ENCODE data around the gene MAP7.
"Not testable (repeated sequence)": the region's sequence is repeated elsewhere in the genome, so short reads cannot be mapped to it uniquely, and the experiment has no call there.

The MAP7 gene

DNA sequence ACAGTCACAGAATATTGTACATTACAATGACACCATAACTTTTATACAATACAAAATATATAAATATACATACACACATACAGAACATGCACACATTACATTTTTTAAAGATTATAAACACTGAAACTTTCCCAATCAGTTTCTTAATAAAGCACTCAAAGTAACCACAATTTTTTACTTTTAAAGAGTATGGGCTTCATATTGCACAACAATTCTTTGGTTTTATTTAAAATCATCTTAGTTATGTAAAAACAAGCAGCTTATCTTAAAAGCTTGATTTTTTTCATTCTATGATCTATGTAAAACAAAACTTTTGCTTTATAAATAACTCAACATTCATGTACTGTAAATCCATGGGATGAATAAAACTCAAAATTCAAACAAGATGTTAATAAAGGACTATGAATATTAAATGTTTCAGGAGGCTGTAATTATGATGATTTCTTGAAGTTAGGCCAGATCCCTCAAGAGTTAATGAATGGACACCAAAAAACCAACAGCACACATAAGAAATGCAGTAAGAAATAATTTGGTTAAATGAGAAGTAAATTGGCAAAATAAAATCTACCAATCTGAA is 167.5 kb downstream of the MAP7 start:
- DNase-seq: no peak
- in situ Hi-C loops (cut with HindIII; ENCODE audit: low pct_ligation_motif_present, low pct_unique_long_range_greater_than_20kb, low sequenced_read_pairs): no loop called here

DNA sequence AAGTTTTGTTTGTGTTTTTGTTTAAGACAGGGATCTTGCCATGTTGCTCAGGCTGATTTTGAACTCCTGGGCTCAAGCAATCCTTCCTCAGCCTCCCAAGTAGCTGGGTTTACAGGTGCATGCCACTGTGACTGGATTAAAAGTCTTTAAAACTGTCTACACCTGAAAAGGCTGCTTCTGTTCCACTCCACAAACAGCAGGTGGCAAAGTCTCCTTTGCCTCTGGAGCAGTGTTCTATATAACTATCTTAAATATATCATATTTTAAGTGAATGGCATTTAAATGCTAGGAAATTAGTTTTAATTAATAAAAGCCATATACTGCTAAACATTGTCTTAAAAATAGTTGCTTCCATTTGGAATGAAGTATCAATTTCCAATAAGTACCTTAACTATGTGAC is 171.3 kb downstream of the MAP7 start:
- in situ Hi-C loops (cut with HindIII; ENCODE audit: low pct_ligation_motif_present, low pct_unique_long_range_greater_than_20kb, low sequenced_read_pairs): no loop called here
- peak; percentile 11 for DNase-seq

DNA sequence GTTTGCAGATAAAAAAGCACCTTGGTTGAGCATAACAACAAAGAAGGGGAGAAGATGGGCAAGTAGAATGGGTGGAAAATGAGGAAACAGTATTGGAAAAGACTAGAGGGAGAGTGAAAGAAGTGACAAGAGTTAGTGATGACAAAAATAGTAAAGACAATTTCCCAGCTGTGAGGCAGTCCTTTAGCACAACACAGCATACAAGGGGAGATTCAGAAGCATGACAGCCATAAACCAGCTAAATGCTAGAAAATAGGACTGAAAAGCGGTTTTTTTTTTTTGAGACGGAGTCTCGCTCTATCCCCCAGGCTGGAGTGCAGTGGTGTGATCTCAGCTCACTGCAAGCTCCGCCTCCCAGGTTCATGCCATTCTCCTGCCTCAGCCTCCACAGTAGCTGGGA is 174.4 kb downstream of the MAP7 start:
- in situ Hi-C loops (cut with HindIII; ENCODE audit: low pct_ligation_motif_present, low pct_unique_long_range_greater_than_20kb, low sequenced_read_pairs); DNase-seq: not testable (repeated sequence)

DNA sequence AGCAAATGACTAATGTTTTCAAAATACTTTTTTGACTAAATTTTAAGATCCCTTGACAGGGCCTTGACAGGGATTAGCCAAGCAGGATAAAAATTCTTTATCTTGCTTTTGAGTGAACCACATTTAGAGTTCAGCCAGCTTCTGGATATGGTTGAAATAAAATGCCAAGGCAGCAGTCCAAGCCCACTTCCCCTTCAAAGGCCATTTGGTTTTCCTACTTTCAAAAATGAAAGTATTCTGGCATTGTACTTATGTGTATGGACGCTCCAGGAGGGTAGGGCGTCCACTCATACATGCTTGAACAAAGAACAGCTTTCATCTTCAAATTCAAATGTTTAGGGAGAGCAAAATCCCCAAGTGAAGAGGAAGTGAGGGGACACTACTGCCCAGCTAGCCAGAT is 178.3 kb downstream of the MAP7 start:
- DNase-seq: no peak
- in situ Hi-C loops (cut with HindIII; ENCODE audit: low pct_ligation_motif_present, low pct_unique_long_range_greater_than_20kb, low sequenced_read_pairs): no loop called here

DNA sequence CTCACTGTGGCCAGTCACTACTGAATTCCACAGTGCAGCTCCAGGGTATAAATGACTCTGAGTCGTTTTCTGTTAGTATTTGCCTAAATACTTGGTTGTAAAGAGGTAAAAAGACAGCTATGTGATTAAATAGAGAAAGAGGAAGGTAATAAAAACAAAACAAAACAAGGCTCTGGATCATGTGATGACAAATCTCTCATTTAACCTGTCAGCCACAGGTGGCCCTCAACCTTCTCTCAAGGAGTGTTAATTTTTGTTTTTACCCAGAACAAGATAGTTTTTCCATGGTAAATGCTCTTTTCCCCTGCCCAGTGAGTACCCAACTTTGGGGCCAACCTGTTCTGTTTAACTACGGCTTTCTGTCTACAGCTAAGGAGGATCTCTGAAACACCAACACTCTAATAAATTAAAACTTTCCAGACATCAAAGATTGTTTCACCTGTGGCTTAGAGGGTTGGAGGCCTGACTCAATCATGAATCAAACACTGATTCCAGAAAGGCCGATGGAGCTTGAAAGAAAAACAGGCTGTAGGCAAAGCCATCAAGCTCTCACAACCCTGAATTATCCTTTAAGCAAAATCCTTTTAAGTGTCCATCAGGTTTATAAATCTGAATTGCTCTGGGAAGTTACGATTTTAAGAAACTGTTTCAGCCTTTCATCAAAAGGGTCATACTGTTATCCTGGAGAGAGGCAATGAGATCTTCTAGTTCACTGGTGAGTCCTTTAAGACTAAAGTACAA is 179.1 kb downstream of the MAP7 start:
- DNase-seq: no peak
- in situ Hi-C loops (cut with HindIII; ENCODE audit: low pct_ligation_motif_present, low pct_unique_long_range_greater_than_20kb, low sequenced_read_pairs): no loop called here

DNA sequence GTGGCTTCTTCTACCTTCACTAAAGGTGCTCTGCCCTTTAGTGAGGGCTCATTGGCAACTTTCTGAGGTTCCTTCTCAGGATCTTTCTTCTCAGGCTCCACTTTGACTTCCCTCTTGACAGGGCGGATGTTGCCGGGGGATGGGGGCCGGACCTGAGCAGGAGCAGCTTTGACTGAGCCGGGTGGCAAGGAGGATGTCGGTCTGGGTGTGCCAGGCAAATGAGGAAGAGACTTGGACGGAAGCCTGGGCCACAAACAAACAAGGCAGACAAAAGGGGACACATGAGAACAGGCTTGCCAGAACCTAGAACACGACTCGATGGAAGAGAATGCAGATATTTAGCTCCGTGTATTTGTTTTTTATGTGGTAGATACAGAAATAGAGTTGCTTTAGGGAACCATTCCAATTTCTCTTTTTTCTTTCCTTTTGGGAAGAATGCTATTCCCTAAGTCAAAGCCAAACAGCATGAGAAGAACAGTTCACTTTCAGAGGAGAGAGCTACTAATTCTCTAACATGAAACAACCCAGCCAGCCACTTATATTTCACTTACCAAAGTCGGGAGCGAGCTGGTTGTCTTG is 184.4 kb downstream of the MAP7 start:
- no peak for DNase-seq
- in situ Hi-C loops (cut with HindIII; ENCODE audit: low pct_ligation_motif_present, low pct_unique_long_range_greater_than_20kb, low sequenced_read_pairs): no loop called here

DNA sequence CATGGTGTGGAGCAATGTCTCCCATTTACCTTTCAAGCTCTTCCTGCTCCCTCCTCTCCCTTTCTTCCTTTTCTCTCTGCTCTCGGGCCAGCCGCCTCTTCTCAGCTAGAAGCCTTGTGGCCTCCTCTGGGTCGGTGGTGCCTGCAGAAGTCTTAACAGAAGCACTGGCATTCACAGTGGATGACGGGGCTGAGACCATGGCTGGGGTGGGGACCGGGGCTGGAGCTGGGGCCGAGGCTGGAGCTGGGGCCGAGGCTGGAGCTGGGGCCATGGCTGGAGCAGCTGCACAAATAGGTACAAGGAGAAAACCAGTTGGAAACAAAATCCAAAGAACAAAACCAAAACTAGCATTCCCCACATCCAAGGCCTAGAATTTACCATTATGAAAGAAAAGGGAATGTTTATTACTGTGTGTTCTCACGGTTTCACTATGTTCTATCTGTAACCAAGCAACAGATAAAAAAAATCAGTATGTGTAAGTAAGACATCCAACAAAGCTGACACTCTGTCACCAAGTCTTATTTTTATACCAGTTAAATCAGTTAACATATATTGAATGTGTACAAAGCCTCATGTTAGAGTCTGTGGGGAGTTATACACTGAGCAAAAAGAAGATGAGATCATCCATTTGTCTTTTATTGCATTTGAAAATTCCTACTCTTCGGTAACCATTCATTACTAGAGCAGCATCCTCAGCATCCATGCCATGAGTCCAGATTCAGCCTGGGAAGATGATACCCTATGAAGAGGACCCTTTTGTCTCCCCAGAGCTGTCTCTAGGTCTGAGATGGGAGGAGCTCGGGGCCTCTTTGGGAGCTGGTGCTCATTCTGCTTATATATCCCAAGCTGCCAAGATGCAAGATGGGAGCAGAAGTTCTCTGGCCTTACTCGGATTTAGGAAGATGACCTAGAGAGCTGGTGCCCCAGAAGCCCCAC is 187.5 kb downstream of the MAP7 start:
- DNase-seq: no peak
- in situ Hi-C loops (cut with HindIII; ENCODE audit: low pct_ligation_motif_present, low pct_unique_long_range_greater_than_20kb, low sequenced_read_pairs): no loop called here

DNA sequence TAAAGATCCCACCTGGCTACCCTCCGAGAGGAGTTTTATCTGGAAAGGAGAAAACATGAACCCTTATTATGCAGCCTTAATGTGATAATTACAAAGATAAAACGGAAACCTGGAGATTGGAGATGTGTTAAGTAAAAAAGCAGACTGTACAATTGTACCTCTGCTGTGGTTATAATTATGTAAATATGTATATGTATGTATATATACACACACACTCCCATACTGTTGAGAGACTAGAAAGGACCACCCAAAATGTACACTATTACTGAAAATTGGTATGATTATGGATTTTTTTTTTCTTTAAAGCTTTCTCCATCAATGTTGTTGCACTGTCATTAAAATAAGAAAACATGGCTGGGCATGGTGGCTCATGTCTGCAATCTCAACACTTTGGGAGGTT is 188.4 kb downstream of the MAP7 start:
- in situ Hi-C loops (cut with HindIII; ENCODE audit: low pct_ligation_motif_present, low pct_unique_long_range_greater_than_20kb, low sequenced_read_pairs): no loop called here
- no peak for DNase-seq

DNA sequence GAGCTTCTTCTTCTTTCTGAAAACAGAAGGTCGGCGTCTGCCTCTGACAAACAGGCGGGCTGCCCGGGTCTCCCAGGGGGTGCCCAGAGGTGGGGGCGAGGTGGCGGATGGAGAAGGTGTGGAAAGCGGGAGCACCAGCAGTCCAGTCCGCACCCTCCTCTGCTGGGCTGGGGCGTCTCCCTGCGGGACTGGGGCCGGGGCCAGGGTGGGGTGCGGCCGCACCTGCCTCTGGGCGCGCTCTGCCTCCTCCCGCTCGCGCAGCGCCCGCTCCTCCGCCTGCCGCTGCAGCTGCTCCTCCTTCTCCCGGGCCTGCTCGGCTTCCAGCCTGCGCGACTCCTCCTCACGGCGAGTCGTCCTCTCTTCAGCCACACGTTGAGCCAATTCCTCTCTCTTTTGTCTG is 189.4 kb downstream of the MAP7 start:
- no peak for DNase-seq
- in situ Hi-C loops (cut with HindIII; ENCODE audit: low pct_ligation_motif_present, low pct_unique_long_range_greater_than_20kb, low sequenced_read_pairs): no loop called here

DNA sequence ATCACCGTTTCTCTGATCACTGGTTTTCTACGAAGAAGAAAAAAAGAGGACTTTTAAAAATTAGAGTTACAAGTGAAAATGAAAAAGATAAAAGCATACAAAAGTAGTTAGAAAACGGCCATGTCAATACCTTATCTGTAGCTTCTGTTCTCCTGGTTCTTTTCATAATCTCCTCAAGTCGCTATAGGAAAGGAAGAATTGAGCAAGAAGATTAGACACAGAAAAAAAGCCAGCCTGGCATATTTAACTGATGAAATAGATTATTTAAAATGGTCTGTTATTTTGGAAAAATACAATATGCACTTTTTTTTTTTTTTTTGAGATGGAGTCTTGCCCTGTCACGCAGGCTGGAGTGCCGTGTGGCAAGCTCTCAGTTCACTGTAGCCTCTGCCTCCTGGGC is 190.4 kb downstream of the MAP7 start:
- in situ Hi-C loops (cut with HindIII; ENCODE audit: low pct_ligation_motif_present, low pct_unique_long_range_greater_than_20kb, low sequenced_read_pairs): no loop called here

DNA sequence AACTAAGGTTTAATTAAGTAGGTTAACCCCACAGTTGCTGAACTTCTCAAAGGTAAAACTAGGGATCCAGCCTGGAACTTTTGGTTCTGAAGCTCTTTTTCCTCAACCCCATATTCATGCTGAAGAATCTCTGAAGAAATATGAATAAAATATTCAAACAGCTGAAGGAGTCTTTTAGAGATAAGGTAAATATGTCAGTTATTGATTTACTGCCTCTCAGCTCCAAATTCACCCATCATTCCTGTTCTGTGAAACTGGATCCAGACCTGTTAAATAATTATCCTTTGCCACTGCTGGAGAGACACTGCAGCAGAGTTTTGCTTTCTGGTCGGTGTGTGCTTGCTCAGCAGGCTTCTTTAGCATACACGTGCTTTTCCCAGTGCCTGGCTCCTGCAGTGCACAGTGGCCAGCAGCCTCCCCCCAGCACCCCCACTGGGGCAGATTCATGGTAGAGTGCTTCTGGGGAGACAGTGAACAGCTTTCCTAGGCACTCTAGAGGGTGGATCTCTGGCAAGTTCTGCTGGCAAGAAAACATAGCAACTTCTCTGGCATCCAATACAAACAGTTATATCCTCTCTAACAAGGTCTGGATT is 198.6 kb downstream of the MAP7 start:
- DNase-seq: no peak
- in situ Hi-C loops (cut with HindIII; ENCODE audit: low pct_ligation_motif_present, low pct_unique_long_range_greater_than_20kb, low sequenced_read_pairs): no loop called here

More for the DNA sequence above, 190.4 kb downstream of the MAP7 start:
- no peak for DNase-seq

DNA sequence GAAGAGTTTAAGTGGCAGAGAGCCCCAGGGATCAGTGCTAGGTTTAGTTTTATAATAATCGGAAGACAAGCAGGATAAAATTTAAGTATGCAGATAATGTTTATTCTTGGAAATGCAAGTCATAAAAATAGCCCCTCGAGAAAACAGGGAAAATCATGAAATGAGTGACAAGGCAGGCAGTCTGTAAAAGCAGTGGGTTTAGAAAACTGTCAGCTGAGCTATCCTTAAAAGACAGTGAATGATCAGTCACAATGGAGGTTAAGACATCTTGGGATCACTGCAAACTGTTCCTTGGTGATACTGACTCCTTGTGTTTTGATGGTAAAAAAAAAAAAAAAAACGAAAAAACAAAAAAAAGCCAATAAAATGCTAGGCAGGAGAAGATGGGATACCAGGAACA is 199.3 kb downstream of the MAP7 start:
- no peak for DNase-seq
- in situ Hi-C loops (cut with HindIII; ENCODE audit: low pct_ligation_motif_present, low pct_unique_long_range_greater_than_20kb, low sequenced_read_pairs): no loop called here

DNA sequence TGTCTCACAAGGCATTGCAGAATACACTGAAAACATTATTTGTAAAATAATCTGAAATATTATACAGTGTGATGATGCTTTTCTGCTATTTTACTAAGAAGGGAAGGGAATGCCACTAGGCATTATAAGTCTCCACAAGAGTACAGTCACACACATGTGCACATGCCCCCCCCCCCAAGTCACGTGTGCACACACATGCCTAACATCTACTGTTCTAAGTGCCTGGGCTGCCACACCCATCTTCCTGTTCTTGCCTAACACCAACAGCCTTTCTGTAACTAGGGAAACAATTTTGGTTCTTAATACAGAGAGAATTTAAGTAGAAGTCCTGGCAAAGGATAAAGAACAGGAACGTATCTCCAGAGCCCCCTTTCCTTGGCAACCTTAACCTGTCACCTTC is 202.4 kb downstream of the MAP7 start:
- DNase-seq: no peak
- in situ Hi-C loops (cut with HindIII; ENCODE audit: low pct_ligation_motif_present, low pct_unique_long_range_greater_than_20kb, low sequenced_read_pairs): no loop called here

DNA sequence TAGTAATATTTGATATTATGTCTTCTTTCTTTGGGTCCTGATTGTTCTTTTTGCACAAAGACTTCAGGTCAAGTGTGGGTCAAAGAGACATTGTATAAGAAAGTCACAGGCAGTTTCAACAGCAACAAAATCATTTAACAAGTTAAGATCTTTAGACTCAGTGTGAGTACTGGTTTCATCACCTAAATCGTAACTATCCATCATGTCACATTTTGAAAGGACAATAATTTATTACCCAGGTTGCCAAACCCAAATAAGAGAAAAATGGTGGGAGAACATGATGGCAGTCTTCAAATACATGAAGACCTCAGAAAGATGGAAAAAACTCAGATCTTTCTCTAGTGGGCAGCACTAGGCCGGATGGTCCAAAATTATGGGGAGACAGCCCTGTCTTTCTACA is 205.1 kb downstream of the MAP7 start:
- in situ Hi-C loops (cut with HindIII; ENCODE audit: low pct_ligation_motif_present, low pct_unique_long_range_greater_than_20kb, low sequenced_read_pairs): no loop called here
- DNase-seq: no peak

DNA sequence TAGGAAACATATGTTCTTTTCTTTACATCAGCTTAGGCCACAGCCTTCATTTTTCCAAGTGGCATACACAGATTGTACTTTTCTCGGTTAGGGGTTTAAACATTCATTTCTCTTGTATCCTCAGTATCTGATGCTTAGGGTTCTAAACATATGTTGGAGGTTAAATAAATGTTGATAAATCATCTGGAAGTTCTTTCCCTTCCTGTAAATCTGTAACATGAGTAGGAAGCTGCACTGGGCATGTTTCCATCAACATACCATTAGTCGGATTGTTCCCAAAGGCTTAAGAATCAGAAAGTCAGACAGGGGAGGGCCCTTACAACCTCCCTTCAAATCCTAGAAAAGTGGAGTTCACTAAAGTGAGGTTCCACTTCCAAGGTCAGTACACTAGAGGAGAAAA is 205.8 kb downstream of the MAP7 start:
- in situ Hi-C loops (cut with HindIII; ENCODE audit: low pct_ligation_motif_present, low pct_unique_long_range_greater_than_20kb, low sequenced_read_pairs): no loop called here
- no peak for DNase-seq

DNA sequence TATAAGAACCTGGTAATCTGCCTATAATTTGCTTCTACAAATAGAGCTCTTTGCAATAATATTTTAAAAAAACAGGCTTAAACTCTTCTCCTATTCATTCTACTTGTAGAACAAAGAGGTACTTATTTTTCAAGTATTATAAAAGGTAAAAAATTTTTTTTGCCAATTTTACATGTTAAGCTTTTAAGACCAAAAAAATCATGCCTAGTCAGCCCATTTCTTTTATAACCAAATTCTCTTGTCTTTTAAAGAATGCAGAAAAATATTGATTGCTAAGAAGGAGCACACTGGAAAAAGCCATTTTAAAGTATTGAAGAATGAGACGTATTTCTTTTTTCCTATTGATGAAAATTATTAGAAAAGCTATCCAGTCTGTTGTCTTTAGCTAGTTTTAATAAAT is 206.5 kb downstream of the MAP7 start:
- DNase-seq: no peak
- in situ Hi-C loops (cut with HindIII; ENCODE audit: low pct_ligation_motif_present, low pct_unique_long_range_greater_than_20kb, low sequenced_read_pairs): no loop called here

DNA sequence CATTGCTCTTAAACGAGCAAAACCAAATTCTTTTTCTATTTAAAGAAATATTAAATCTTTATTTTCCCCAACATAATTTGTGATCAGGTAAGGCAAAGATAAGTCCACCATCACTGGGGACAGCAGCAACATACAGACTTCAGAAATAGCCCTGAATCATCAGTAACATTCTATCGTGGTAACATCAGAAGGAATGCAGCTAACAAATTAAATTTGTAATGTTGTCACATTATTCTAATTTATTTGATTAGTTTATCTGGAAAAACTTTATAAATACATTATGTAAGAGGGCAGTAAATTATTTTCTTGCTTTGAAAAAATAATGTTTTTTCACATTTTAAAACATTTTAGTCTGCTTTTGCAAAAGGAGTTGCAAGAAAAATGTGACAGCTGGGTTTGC is 206.9 kb downstream of the MAP7 start:
- in situ Hi-C loops (cut with HindIII; ENCODE audit: low pct_ligation_motif_present, low pct_unique_long_range_greater_than_20kb, low sequenced_read_pairs): no loop called here

DNA sequence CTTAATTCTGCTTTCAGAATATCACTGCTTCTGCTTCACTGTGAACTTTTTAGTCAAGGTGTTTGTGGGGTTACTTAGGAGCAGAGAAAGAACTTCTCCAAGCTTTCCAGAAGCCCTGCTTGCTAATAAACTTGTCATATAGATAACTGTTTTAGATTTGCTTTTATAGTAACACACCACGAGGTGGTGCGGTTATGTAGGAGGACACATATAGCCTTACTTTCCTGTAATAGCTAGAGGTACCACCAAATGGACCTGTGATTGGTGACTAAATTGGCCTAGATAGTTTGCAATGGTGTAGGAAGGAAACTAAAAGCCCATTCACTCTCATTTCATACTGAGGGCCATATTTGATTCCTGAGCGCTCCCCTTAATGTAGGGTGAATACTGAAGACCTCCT is 208.3 kb downstream of the MAP7 start:
- in situ Hi-C loops (cut with HindIII; ENCODE audit: low pct_ligation_motif_present, low pct_unique_long_range_greater_than_20kb, low sequenced_read_pairs): no loop called here
- no peak for DNase-seq

More for the DNA sequence above, 206.9 kb downstream of the MAP7 start:
- DNase-seq: no peak

DNA sequence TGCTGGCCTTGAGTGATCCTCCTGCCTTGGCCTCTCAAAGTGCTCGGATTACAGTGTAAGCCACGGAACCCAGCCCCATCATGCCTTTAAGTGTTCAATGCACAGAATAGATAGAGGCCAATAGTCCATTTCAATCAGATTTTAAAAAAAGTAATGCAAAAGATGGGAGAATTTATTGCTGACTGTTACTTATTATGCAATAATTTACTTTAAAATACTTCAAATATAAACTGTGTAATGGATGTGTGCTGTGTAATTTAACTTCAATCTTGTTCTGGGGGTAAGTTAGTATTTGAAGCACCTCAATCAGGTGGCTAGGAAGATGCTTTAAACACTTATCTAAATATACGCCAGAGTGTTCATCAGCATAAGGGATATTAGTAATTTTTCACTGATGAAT is 208.9 kb downstream of the MAP7 start:
- in situ Hi-C loops (cut with HindIII; ENCODE audit: low pct_ligation_motif_present, low pct_unique_long_range_greater_than_20kb, low sequenced_read_pairs): no loop called here
- DNase-seq: no peak
